Pancreas (tissue), 10 donors: ENCODE measurements around the gene CD207. TPM values are rescaled to one million over a fixed set of nuclear protein-coding genes. Genes with fewer than 3 reads are reported as not detected.

ENCODE experiments used
- ATAC-seq, 4 donors: fragments of 200-7000 bp; cut with Tn5 transposase; one replicate each; pipeline versions ENCODE4 v1.8.0 to v1.9.1; 2020; ENCODE audit warnings: mild to moderate bottlenecking in 4 of 4, moderate library complexity in 4 of 4
- DNase-seq, 6 donors: peaks; one replicate each; pipeline ENCODE4 v3.0.0-alpha.2; 2020
- FAIRE-seq: peaks from 2 replicates; lab custom pipeline; 2012; peaks lifted over from hg19 to GRCh38; lab: Jason Lieb, UNC
- H3K27ac ChIP-seq, 4 donors: fragments of 200-600 bp; sonication (generic); 1 replicate in 3 of 4; 2 replicates in 1 of 4; pipeline versions ENCODE4 v1.5.0 to v1.8.0; 2020
- H3K27me3 ChIP-seq, 4 donors: fragments of 200-600 bp; one replicate each; pipeline ENCODE4 v1.8.0; 2021
- H3K36me3 ChIP-seq, 3 donors: fragments of 200-600 bp; sonication (generic) in 1 of 3; one replicate each; pipeline versions ENCODE4 v1.5.0 to v1.8.0; 2020 to 2021
- H3K4me1 ChIP-seq, 3 donors: fragments of 200-600 bp; one replicate each; pipeline ENCODE4 v1.8.0; 2021
- H3K4me3 ChIP-seq, 4 donors: fragments of 200-600 bp; sonication (generic) in 2 of 4; one replicate each; pipeline versions ENCODE4 v1.5.0 to v1.8.0; 2020 to 2021
- H3K9me3 ChIP-seq, 4 donors: fragments of 200-600 bp; one replicate each; pipeline ENCODE4 v1.8.0; 2021
- CTCF ChIP-seq, 4 donors: fragments of 200-600 bp; sonication (generic) in 3 of 4; IDR thresholded peaks; one replicate each; pipeline versions ENCODE4 v1.5.0 to v1.8.0; 2021; ENCODE audit warnings: antibody characterized with exemption in 4 of 4
- WGBS, 2 donors: extraction: QIAGEN DNeasy Blood & Tissue Kit; methylation state at CpG; one replicate each; pipeline ENCODE4 v1.1.7; 2013; 5-methylcytosine and 5-hydroxymethylcytosine counted together
- intact Hi-C, 3 donors: fragments of 100-400 bp; cut with DNase I; formaldehyde crosslinking; loops; one replicate each; pipeline versions ENCODE4 v1.11.1 to v1.14.2; 2022
- polyA plus RNA-seq, 2 donors: library from polyadenylated mRNA; stranded (reverse); fragments of 200-250 nt; gene quantifications; one replicate each; pipeline ENCODE4 v1.2.3, GENCODE V29; 2013
- total RNA-seq, 6 donors: library from RNA; stranded (reverse); fragmentation: NEBNext Ultra II Directional in 4 of 6; extraction: Animal tissue kit (Norgen Biotek cat#: 25700) in 4 of 6; gene quantifications; one replicate each; pipeline versions ENCODE4 v1.2.1 to v1.2.4, GENCODE V29; 2021 to 2023
- donor health status: healthy with polysubstance abuse.
- donor health status: DM: no; HTN: no; CAD: no; lungs with moderate emphysema.
- donor health status: DM: no; HTN: no; CAD: no.
- donor health status: control.
- donor health status: control.
- donor health status: Bipolar disorder and iron deficiency.
- donor health status: DM: yes; HTN: yes; CAD: no.
- donor health status: DM: no; HTN: no; CAD: no.
- donor health status: DM: no; HTN: no; CAD: no.
- donor health status: DM: yes; HTN: yes; CAD: no.

The CD207 gene
- total and polyA plus RNA-seq, 8 donors = 0.09 to 0.34 (median 0.15) TPM; not detected in 2

GRCh38 chr2:70797506-70797905, 38.1 kb downstream of the CD207 start:
- Histone ChIP-seq H3K9me3 (no peaks in the 10 kb centered on the region), H3K27me3 (no peaks in the 10 kb centered on the region), H3K4me3 (no peak overlapping the region), H3K36me3 (no peaks in the 10 kb centered on the region), H3K27ac (no peak overlapping the region), H3K4me1 (peaks cover 0 to 3% (median 0%) of the 10 kb centered on the region in 3 donors)
- ATAC-seq (no peak), FAIRE-seq (no peak), DNase-seq (no peak)
- 54 to 61% methylated on average over 2 of the region's 2 CpGs for WGBS, 2 donors
- no peak for TF ChIP-seq CTCF (IDR thresholded peaks at IDR 0.05)
- intact Hi-C loops = no loop called here

- ATAC-seq (no peak), FAIRE-seq (no peak)
- H3K27ac ChIP-seq = no peak overlapping the region
Observed at GRCh38 chr2:70796262-70796661, 39.4 kb downstream of the CD207 start.

GRCh38 chr2:70795164-70795995, 40.2 kb downstream of the CD207 start:
- H3K27ac ChIP-seq = no peak overlapping the region
- no peak overlapping the region for H3K4me3 ChIP-seq
- peaks cover 0 to 8% (median 0%) of the 10 kb centered on the region in 3 donors for H3K4me1 ChIP-seq
- 80 to 84% methylated on average over 4 of the region's 4 CpGs for WGBS, 2 donors
- DNase-seq (no peak), ATAC-seq (no peak), FAIRE-seq (no peak)
- intact Hi-C loops = no loop called here
- no peaks in the 10 kb centered on the region for H3K9me3 ChIP-seq
- H3K36me3 ChIP-seq = no peaks in the 10 kb centered on the region
- no peak for TF ChIP-seq CTCF (IDR thresholded peaks at IDR 0.05)
- H3K27me3 ChIP-seq = peaks cover 0 to 3% (median 0%) of the 10 kb centered on the region in 4 donors

More at GRCh38 chr2:70796262-70796661, 39.4 kb downstream of the CD207 start:
- Histone ChIP-seq H3K4me1 (peaks cover 0 to under 1% (median 0%) of the 10 kb centered on the region in 3 donors), H3K4me3 (no peak overlapping the region), H3K27me3 (no peaks in the 10 kb centered on the region), H3K36me3 (no peaks in the 10 kb centered on the region), H3K9me3 (no peaks in the 10 kb centered on the region)
- TF ChIP-seq CTCF (IDR thresholded peaks at IDR 0.05) = no peak
- intact Hi-C loops = no loop called here
- WGBS, 2 donors = 76 to 95% methylated on average over 1 of the region's 1 CpG
- DNase-seq = no peak

GRCh38 chr2:70793450-70793849, 42.2 kb downstream of the CD207 start:
- no peak for ATAC-seq
- no peaks in the 10 kb centered on the region for H3K36me3 ChIP-seq
- intact Hi-C loops = no loop called here
- peaks cover 0 to 6% (median 2%) of the 10 kb centered on the region in 4 donors for H3K27me3 ChIP-seq
- no peak for FAIRE-seq
- H3K4me1 ChIP-seq = peaks cover 0 to 11% (median 0%) of the 10 kb centered on the region in 3 donors
- 78 to 88% methylated on average over 2 of the region's 2 CpGs for WGBS, 2 donors
- no peak for DNase-seq
- no peak overlapping the region for H3K4me3 ChIP-seq
- no peaks in the 10 kb centered on the region for H3K9me3 ChIP-seq
- no peak for TF ChIP-seq CTCF (IDR thresholded peaks at IDR 0.05)
- no peak overlapping the region for H3K27ac ChIP-seq
